WTC11 (cell line): ENCODE data around the gene TNFRSF19. TPM values are rescaled to one million over a fixed set of nuclear protein-coding genes. Genes with fewer than 3 reads are reported as not detected.

Source experiments
- ATAC-seq: fragments of 200-7000 bp; cut with Tn5 transposase; 2 replicates; pipeline ENCODE4 v1.10.0; 2021; ENCODE audit warnings: mild to moderate bottlenecking, moderate library complexity
- CTCF ChIA-PET: fragments of 300-600 bp; sonication (Branson Sonifier 250); formaldehyde crosslinking; loops from one replicate; lab custom pipeline; 2021; ENCODE audit warnings: antibody characterized with exemption; lab: Charles Lee
- POLR2A ChIA-PET: fragments of 350-600 bp; sonication (Branson Sonifier 250); formaldehyde crosslinking; loops from one replicate; lab custom pipeline; 2021; ENCODE audit warnings: antibody characterized with exemption; lab: Charles Lee
- DNase-seq: peaks from one replicate; pipeline ENCODE4 v3.0.0; 2021; ENCODE audit warnings: low spot score
- H3K27ac Mint-ChIP-seq: 2 replicates; pipeline ENCODE4 v1.8.0; 2021; ENCODE audit warnings: mixed read lengths
- H3K27me3 Mint-ChIP-seq: 2 replicates; pipeline ENCODE4 v1.8.0; 2021; ENCODE audit warnings: low read depth, mild to moderate bottlenecking, moderate library complexity, mixed read lengths
- H3K36me3 Mint-ChIP-seq: 2 replicates; pipeline ENCODE4 v1.8.0; 2021; ENCODE audit warnings: mixed read lengths
- H3K4me1 Mint-ChIP-seq: 2 replicates; pipeline ENCODE4 v1.8.0; 2022; ENCODE audit warnings: mixed read lengths
- H3K4me3 Mint-ChIP-seq: 2 replicates; pipeline ENCODE4 v1.8.0; 2021; ENCODE audit warnings: mild to moderate bottlenecking, moderate library complexity, mixed read lengths
- H3K9me3 Mint-ChIP-seq: 2 replicates; pipeline ENCODE4 v1.8.0; 2021; ENCODE audit warnings: mixed read lengths
- CREM ChIP-seq: sonication (generic); formaldehyde crosslinking; IDR thresholded peaks from 2 replicates; pipeline ENCODE4 v1.8.1; 2022; ENCODE audit warnings: mild to moderate bottlenecking, missing genetic modification reagents, moderate library complexity
- E2F5 ChIP-seq: sonication (generic); formaldehyde crosslinking; IDR thresholded peaks from 2 replicates; pipeline ENCODE4 v1.8.1; 2022; ENCODE audit warnings: mild to moderate bottlenecking, moderate library complexity, missing genetic modification reagents
- ETV6 ChIP-seq: sonication (generic); formaldehyde crosslinking; IDR thresholded peaks from 2 replicates; pipeline ENCODE4 v1.8.1; 2022; ENCODE audit warnings: mild to moderate bottlenecking, missing genetic modification reagents
- FOXJ3 ChIP-seq: sonication (generic); formaldehyde crosslinking; IDR thresholded peaks from 2 replicates; pipeline ENCODE4 v1.9.0; 2021; ENCODE audit warnings: missing genetic modification reagents, mild to moderate bottlenecking, borderline replicate concordance
- FOXP1 ChIP-seq: sonication (generic); formaldehyde crosslinking; IDR thresholded peaks from 2 replicates; pipeline ENCODE4 v1.8.0; 2022; ENCODE audit warnings: missing genetic modification reagents, mild to moderate bottlenecking, moderate library complexity, borderline replicate concordance
- HMGXB4 ChIP-seq: sonication (generic); formaldehyde crosslinking; IDR thresholded peaks from 2 replicates; pipeline ENCODE4 v1.8.1; 2023; ENCODE audit warnings: mild to moderate bottlenecking, moderate library complexity, missing genetic modification reagents
- NR3C1 ChIP-seq: sonication (generic); formaldehyde crosslinking; conservative IDR thresholded peaks from 2 replicates; pipeline ENCODE4 v1.8.1; 2023; ENCODE audit warnings: low read depth, mild to moderate bottlenecking, missing genetic modification reagents
- TEAD4 ChIP-seq: sonication (generic); formaldehyde crosslinking; IDR thresholded peaks from 2 replicates; pipeline ENCODE4 v1.8.0; 2022; ENCODE audit warnings: mild to moderate bottlenecking, missing genetic modification reagents
- TP53 ChIP-seq: sonication (generic); formaldehyde crosslinking; IDR thresholded peaks from 2 replicates; pipeline ENCODE4 v1.8.1; 2023; ENCODE audit warnings: mild to moderate bottlenecking, missing genetic modification reagents
- ZNF121 ChIP-seq: sonication (generic); formaldehyde crosslinking; IDR thresholded peaks from 2 replicates; pipeline ENCODE4 v1.8.0; 2023; ENCODE audit warnings: missing genetic modification reagents
- ZNF671 ChIP-seq: fragments of 250-450 bp; sonication (Bioruptor Pico); IDR thresholded peaks from 2 replicates; pipeline ENCODE4 v1.8.0; 2021; ENCODE audit warnings: mild to moderate bottlenecking
- total RNA-seq: library from RNA; stranded (reverse); gene quantifications from 3 replicates; pipeline ENCODE4 v1.2.3, GENCODE V29; 2021
- TF ChIP-seq, protein P1 (sequence below): fragments of 250-450 bp; sonication (Bioruptor Pico); IDR thresholded peaks from 2 replicates; pipeline ENCODE4 v1.9.0; 2021; ENCODE audit warnings: moderate library complexity, mild to moderate bottlenecking, inconsistent platforms, borderline replicate concordance
- TF ChIP-seq, protein P2 (sequence below): sonication (generic); formaldehyde crosslinking; IDR thresholded peaks from 2 replicates; pipeline ENCODE4 v1.8.0; 2022; ENCODE audit warnings: mild to moderate bottlenecking, missing genetic modification reagents
- TF ChIP-seq, protein P3 (sequence below): sonication (generic); formaldehyde crosslinking; conservative IDR thresholded peaks from 2 replicates; pipeline ENCODE4 v1.8.1; 2022; ENCODE audit warnings: mild to moderate bottlenecking, missing genetic modification reagents
- TF ChIP-seq, protein P4 (sequence below): fragments of 250-450 bp; sonication (Bioruptor Pico); IDR thresholded peaks from 2 replicates; pipeline ENCODE4 v1.9.0; 2021; ENCODE audit warnings: mild to moderate bottlenecking
- TF ChIP-seq, protein P5 (sequence below): sonication (generic); formaldehyde crosslinking; IDR thresholded peaks from 2 replicates; pipeline ENCODE4 v1.8.0; 2022; ENCODE audit warnings: missing genetic modification reagents
- TF ChIP-seq, protein P6 (sequence below): fragments of 250-450 bp; sonication (Bioruptor Pico); conservative IDR thresholded peaks from 2 replicates; pipeline ENCODE4 v1.9.0; 2021; ENCODE audit warnings: mild to moderate bottlenecking

The TNFRSF19 gene
- total RNA-seq, 1 experiment from 2014 or later = 0.20 TPM

- TF ChIP-seq, protein P1, sequence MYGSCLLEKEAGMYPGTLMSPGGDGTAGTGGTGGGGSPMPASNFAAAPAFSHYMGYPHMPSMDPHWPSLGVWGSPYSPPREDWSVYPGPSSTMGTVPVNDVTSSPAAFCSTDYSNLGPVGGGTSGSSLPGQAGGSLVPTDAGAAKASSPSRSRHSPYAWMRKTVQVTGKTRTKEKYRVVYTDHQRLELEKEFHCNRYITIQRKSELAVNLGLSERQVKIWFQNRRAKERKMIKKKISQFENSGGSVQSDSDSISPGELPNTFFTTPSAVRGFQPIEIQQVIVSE (CRISPR knock-in tag) = no peak
- TF ChIP-seq, protein P2, sequence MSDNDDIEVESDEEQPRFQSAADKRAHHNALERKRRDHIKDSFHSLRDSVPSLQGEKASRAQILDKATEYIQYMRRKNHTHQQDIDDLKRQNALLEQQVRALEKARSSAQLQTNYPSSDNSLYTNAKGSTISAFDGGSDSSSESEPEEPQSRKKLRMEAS (CRISPR knock-in tag) = no peak
- no peak for TF ChIP-seq ZNF671 (CRISPR knock-in tag)
- TF ChIP-seq HMGXB4 (CRISPR knock-in tag) = no peak
These were observed 14.1 kb downstream of the TNFRSF19 start (continued) for GRCh38 chr13:23584275-23584674.

- H3K9me3 Mint-ChIP-seq = no peaks in the 10 kb centered on the region
- TF ChIP-seq ETV6 (CRISPR knock-in tag) (no peak), FOXJ3 (CRISPR knock-in tag) (no peak), E2F5 (CRISPR knock-in tag) (no peak), NR3C1 (CRISPR knock-in tag) (no peak)
- TF ChIP-seq, protein P3, sequence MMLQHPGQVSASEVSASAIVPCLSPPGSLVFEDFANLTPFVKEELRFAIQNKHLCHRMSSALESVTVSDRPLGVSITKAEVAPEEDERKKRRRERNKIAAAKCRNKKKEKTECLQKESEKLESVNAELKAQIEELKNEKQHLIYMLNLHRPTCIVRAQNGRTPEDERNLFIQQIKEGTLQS (CRISPR knock-in tag) = no peak
- TF ChIP-seq, protein P4, sequence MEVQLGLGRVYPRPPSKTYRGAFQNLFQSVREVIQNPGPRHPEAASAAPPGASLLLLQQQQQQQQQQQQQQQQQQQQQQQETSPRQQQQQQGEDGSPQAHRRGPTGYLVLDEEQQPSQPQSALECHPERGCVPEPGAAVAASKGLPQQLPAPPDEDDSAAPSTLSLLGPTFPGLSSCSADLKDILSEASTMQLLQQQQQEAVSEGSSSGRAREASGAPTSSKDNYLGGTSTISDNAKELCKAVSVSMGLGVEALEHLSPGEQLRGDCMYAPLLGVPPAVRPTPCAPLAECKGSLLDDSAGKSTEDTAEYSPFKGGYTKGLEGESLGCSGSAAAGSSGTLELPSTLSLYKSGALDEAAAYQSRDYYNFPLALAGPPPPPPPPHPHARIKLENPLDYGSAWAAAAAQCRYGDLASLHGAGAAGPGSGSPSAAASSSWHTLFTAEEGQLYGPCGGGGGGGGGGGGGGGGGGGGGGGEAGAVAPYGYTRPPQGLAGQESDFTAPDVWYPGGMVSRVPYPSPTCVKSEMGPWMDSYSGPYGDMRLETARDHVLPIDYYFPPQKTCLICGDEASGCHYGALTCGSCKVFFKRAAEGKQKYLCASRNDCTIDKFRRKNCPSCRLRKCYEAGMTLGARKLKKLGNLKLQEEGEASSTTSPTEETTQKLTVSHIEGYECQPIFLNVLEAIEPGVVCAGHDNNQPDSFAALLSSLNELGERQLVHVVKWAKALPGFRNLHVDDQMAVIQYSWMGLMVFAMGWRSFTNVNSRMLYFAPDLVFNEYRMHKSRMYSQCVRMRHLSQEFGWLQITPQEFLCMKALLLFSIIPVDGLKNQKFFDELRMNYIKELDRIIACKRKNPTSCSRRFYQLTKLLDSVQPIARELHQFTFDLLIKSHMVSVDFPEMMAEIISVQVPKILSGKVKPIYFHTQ (CRISPR knock-in tag) = no peak
- H3K36me3 Mint-ChIP-seq = no peaks in the 10 kb centered on the region
- no peak overlapping the region for H3K27ac Mint-ChIP-seq
- no peaks in the 10 kb centered on the region for H3K4me1 Mint-ChIP-seq
- ATAC-seq (peak; percentile 39; the same call in 1 of the 2 replicates), DNase-seq (no peak)
- ChIA-PET POLR2A (no interaction called here), CTCF (interaction anchor here (1.2 to 1.5 kb wide), 2 partner anchors 36 to 74 kb away, joined by 3 read pairs; no protein-coding TSS in a partner anchor)
- peaks cover 8% of the 10 kb centered on the region for H3K27me3 Mint-ChIP-seq
- no peak overlapping the region for H3K4me3 Mint-ChIP-seq
These were observed 16.1 kb downstream of the TNFRSF19 start for GRCh38 chr13:23586336-23586735.

DNA sequence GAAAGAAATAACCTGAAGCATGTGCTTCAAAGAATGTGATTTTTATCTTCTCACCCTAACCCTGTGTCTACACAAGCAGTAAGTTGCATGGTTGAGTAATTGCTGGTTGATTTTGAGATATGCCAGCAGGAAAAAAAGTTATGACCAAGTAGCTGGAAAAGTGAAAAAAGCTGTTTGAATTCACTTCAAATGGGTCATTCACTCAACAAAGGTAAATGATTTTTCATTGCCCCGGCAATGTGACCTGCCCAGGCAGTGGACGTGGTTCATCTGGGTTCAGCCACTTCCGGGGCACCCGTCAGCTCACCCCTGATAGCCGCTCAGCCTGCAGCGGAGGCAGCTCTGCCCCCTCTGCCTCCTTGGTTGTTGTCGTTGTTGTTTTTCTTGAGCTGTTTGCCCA, 18.5 kb downstream of the TNFRSF19 start:
- Mint-ChIP-seq H3K27me3 (peaks cover 2% of the 10 kb centered on the region; the same call in 1 of the 2 replicates), H3K9me3 (0 out of 2 replicates have a peak, but pooled peaks cover 2% of the 10 kb centered on the region), H3K4me1 (no peaks in the 10 kb centered on the region), H3K36me3 (no peaks in the 10 kb centered on the region), H3K4me3 (no peak overlapping the region), H3K27ac (no peak overlapping the region)
- ATAC-seq (no peak), DNase-seq (no peak)
- ChIA-PET CTCF (interaction anchor here (1.0 kb wide), 1 partner anchor 10 kb away, joined by 4 read pairs; no protein-coding TSS in a partner anchor), POLR2A (no interaction called here)
- TF ChIP-seq TEAD4 (no peak), FOXP1 (CRISPR knock-in tag) (no peak), TP53 (CRISPR knock-in tag) (no peak), ZNF121 (CRISPR knock-in tag) (no peak), HMGXB4 (CRISPR knock-in tag) (no peak), CREM (CRISPR knock-in tag) (no peak)
- TF ChIP-seq, protein P5, sequence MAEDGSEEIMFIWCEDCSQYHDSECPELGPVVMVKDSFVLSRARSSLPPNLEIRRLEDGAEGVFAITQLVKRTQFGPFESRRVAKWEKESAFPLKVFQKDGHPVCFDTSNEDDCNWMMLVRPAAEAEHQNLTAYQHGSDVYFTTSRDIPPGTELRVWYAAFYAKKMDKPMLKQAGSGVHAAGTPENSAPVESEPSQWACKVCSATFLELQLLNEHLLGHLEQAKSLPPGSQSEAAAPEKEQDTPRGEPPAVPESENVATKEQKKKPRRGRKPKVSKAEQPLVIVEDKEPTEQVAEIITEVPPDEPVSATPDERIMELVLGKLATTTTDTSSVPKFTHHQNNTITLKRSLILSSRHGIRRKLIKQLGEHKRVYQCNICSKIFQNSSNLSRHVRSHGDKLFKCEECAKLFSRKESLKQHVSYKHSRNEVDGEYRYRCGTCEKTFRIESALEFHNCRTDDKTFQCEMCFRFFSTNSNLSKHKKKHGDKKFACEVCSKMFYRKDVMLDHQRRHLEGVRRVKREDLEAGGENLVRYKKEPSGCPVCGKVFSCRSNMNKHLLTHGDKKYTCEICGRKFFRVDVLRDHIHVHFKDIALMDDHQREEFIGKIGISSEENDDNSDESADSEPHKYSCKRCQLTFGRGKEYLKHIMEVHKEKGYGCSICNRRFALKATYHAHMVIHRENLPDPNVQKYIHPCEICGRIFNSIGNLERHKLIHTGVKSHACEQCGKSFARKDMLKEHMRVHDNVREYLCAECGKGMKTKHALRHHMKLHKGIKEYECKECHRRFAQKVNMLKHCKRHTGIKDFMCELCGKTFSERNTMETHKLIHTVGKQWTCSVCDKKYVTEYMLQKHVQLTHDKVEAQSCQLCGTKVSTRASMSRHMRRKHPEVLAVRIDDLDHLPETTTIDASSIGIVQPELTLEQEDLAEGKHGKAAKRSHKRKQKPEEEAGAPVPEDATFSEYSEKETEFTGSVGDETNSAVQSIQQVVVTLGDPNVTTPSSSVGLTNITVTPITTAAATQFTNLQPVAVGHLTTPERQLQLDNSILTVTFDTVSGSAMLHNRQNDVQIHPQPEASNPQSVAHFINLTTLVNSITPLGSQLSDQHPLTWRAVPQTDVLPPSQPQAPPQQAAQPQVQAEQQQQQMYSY (CRISPR knock-in tag) = no peak
- TF ChIP-seq, protein P3 (CRISPR knock-in tag) = no peak
- TF ChIP-seq, protein P6, sequence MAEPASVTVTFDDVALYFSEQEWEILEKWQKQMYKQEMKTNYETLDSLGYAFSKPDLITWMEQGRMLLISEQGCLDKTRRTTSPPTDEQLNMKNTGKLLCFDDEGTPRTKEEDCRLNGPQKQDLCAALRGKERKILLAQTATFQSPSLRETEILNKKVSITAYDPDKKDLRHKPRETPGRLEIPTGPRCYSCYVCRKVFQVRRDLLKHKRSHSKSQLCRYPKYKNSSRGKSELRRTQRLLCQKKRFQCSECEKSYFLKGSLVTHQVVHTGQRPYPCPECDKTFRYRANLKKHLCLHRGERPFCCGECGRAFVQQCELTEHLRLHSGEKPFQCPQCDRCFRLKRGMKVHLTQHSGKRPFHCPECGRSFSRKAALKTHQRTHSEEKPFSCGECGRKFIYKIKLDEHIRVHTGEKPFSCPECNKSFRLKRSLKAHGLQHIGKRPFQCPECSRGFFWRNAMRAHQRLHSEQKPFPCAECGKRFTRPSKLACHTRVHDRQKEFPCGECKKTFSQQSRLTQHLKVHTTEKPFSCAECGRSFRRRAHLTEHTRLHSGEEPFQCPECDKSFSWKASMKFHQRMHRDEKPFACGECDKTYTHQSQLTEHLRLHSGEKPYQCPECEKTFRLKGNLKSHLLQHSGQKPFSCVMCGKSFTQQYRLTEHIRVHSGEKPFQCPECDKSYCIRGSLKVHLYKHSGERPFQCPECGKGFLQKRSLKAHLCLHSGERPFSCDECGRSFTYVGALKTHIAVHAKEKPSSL (CRISPR knock-in tag) = no peak
